Transverse colon (tissue), 4 donors: ENCODE results near the gene NR0B2. TPM values are rescaled to one million over a fixed set of nuclear protein-coding genes. Genes with fewer than 3 reads are reported as not detected.

Experiments
- DNase-seq: peaks from one replicate; pipeline ENCODE4 v3.0.0-alpha.2; 2019
- H3K27ac ChIP-seq, 4 donors: fragments of 200-600 bp; sonication (generic); 2 replicates each; pipeline ENCODE4 v1.5.1; 2016 to 2018; ENCODE audit warnings: inconsistent platforms in 4 of 4
- H3K27me3 ChIP-seq: fragments of 200-600 bp; sonication (generic); 2 replicates; pipeline ENCODE4 v1.5.1; 2017; ENCODE audit warnings: inconsistent platforms
- H3K36me3 ChIP-seq, 4 donors: fragments of 200-600 bp; sonication (generic); 2 replicates each; pipeline ENCODE4 v1.5.1; 2017 to 2019; ENCODE audit warnings: inconsistent platforms in 4 of 4
- H3K4me1 ChIP-seq, 4 donors: fragments of 200-600 bp; sonication (generic); 2 replicates each; pipeline ENCODE4 v1.5.1; 2017 to 2020; ENCODE audit warnings: inconsistent platforms in 4 of 4
- H3K4me3 ChIP-seq, 4 donors: fragments of 200-600 bp; sonication (generic); 1 replicate in 1 of 4; 2 replicates in 3 of 4; pipeline versions ENCODE4 v1.5.1 to v1.6.1; 2017 to 2019; ENCODE audit warnings: inconsistent platforms in 4 of 4
- H3K9me3 ChIP-seq, 2 donors: fragments of 200-600 bp; sonication (generic); 2 replicates each; pipeline ENCODE4 v1.5.1; 2017 to 2019; ENCODE audit warnings: inconsistent platforms in 2 of 2
- CTCF ChIP-seq, 5 experiments: fragments of 200-600 bp in 3 of 5; fragments of 450-650 bp in 2 of 5; sonication (generic) in 3 of 5; IDR thresholded peaks; 1 replicate in 2 of 5; 2 replicates in 3 of 5; pipeline ENCODE4 v1.5.1; 2016 to 2017; ENCODE audit warnings: antibody characterized with exemption in 5 of 5, inconsistent platforms in 3 of 5, mild to moderate bottlenecking in 2 of 5, moderate library complexity in 1 of 5
- EP300 ChIP-seq: sonication (generic); formaldehyde crosslinking; IDR thresholded peaks from one replicate; pipeline ENCODE4 v1.6.1; 2017; ENCODE audit warnings: antibody characterized with exemption, low read depth
- POLR2A ChIP-seq: fragments of 450-650 bp; IDR thresholded peaks from one replicate; pipeline ENCODE4 v1.6.1; 2016; ENCODE audit warnings: antibody characterized with exemption, mild to moderate bottlenecking, moderate library complexity
- POLR2AphosphoS5 ChIP-seq, 3 donors: sonication (generic); formaldehyde crosslinking; IDR thresholded peaks; one replicate each; pipeline ENCODE4 v1.6.1; 2016; ENCODE audit warnings: antibody characterized with exemption in 3 of 3
- WGBS, 2 donors: methylation state at CpG; one replicate each; pipeline ENCODE4 v1.1.5; 2018; ENCODE audit warnings: low coverage in 1 of 2; 5-methylcytosine and 5-hydroxymethylcytosine counted together
- in situ Hi-C, 4 donors: fragments of 200-750 bp; cut with MboI; loops; one replicate each; pipeline versions ENCODE4 v1.15.0 to v1.15.1; 2017; ENCODE audit warnings: low sequenced_read_pairs in 3 of 4, low pct_ligation_motif_present in 1 of 4, low pct_unique_long_range_greater_than_20kb in 1 of 4
- intact Hi-C: fragments of 100-400 bp; cut with DNase I; formaldehyde crosslinking; loops from one replicate; pipeline ENCODE4 v1.15.1; 2023; ENCODE audit warnings: low total_unique reads
- total RNA-seq, 4 donors: library from RNA; depleted of rRNA; stranded (reverse); fragments of >200 nt; gene quantifications; one replicate each; pipeline ENCODE4 v1.1.0, GENCODE V29; 2016

The NR0B2 gene
- total RNA-seq, result 1 to 10 TPM in 1 of 4 donors, under 1 TPM in 1, not detected in 2; 0.95 to 2.7 TPM

DNA sequence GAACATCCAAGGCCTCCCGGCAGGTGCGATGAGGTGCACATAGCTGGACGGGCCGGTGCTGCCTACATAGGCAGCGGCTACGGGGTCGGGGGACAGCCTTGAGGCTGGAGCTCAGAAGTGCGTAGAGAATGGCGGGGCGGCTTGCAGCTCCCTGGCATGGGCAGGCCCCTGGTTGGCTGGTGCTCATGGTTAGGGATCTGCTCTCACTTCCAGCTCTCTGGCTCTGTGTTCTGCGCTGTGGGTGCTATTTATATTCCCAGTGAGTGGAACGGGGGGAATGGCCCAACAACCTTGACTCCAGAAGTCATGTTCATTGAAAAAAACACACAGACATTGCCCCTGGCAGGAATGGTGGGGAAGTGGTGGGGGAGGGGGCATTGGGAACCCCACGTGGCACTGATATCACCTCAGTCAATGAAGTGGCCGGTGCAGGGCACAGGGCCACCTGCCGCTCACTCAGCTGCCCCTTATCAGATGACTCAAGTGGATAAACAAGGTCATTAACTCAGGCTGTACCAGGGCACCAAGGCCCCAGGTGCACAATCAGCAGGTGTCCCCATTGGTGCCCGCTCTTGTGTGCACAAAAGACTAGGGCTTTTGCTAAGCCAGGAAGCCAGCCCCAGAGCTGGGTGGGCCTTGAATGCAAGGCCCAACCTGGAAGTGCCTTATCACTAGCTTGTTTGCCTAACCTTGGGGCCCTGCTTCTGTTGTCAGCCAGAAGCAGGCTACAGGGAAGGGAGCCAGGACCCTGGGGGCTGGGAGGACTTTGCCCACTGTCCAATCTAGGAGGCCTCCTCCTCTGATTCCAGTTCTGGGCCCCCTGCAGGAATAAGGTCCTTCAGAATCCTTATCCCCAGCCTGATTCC lies at the start of gene NR0B2:
Gene NR0B2, minus strand, starts transcription at position 222 of the 866 bp plus-strand sequence. Its CDS starts 35 bp downstream, at position 187.
- no peaks in the 10 kb centered on the region for H3K36me3 ChIP-seq
- H3K27ac ChIP-seq, result peak within 1 kb of the TSS; percentile 78 to 90 (median 82)
- H3K9me3 ChIP-seq, result no peaks in the 10 kb centered on the region
- TF ChIP-seq CTCF (IDR thresholded peaks at IDR 0.05) (no peak), POLR2A (peak; percentile 33), POLR2AphosphoS5 (IDR thresholded peaks at IDR 0.05) (peak; percentile 12 to 57 (median 46))
- H3K4me1 ChIP-seq, result peaks cover 0 to 32% (median 26%) of the 10 kb centered on the region in 4 donors
- DNase-seq, result peak; percentile 82
- H3K27me3 ChIP-seq, result no peaks in the 10 kb centered on the region
- H3K4me3 ChIP-seq, result no peak within 1 kb of the TSS
- intact Hi-C loops (no loop called here), in situ Hi-C loops (no loop called here)
- WGBS, 2 donors, result 67 to 80% methylated on average over 4 to 15 of the region's 16 CpGs

- no peak overlapping the region for H3K27ac ChIP-seq
- no peak for DNase-seq
- intact Hi-C loops (loop anchor here (5.0 kb wide), 1 partner anchor 110 kb away; no protein-coding TSS in a partner anchor), in situ Hi-C loops (no loop called here)
- H3K4me3 ChIP-seq, result no peak overlapping the region
- H3K9me3 ChIP-seq, result no peaks in the 10 kb centered on the region
- H3K36me3 ChIP-seq, result no peaks in the 10 kb centered on the region
- WGBS, 2 donors, result 67 to 74% methylated on average over 2 to 3 of the region's 3 CpGs
- peaks cover 0 to 20% (median 12%) of the 10 kb centered on the region in 4 donors for H3K4me1 ChIP-seq
- peaks cover 44% of the 10 kb centered on the region for H3K27me3 ChIP-seq
- TF ChIP-seq POLR2AphosphoS5 (IDR thresholded peaks at IDR 0.05) (no peak), CTCF (IDR thresholded peaks at IDR 0.05) (no peak), EP300 (no peak), POLR2A (no peak)
Observed at GRCh38 chr1:26961826-26962225, 48.1 kb upstream of the NR0B2 start.

DNA sequence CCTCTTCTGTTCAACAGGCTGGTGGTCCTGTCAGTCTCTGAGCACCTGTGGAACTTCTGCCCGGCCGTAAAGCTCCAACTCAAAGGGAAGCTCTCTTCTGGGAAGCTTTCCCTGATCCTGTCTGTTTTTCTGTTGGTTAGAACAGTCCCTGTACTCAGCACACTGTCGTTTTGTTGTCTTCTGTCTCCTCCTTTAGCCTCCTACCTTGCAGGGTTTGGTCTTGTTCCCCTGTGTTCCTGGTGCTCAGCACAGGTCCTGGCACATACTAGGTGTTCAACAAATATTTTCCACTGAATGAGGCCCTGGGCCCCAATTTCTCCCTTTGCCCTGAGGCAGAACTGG lies 46.8 kb upstream of the NR0B2 start:
- H3K27ac ChIP-seq, result peak overlapping the region; percentile 64 to 83 (median 78)
- 27% methylated on average over 3 of the region's 3 CpGs; no CpG with 5 or more reads in 1 of the 2 donors for WGBS, 2 donors
- intact Hi-C loops, result loop anchor here (5.0 kb wide), 1 partner anchor 112 kb away; no protein-coding TSS in a partner anchor
- peaks cover 44% of the 10 kb centered on the region for H3K27me3 ChIP-seq
- in situ Hi-C loops, result no loop called here
- no peaks in the 10 kb centered on the region for H3K36me3 ChIP-seq
- TF ChIP-seq CTCF (IDR thresholded peaks at IDR 0.05) (peak in 1 of 5 experiments; percentile 8), POLR2A (no peak)
- H3K4me1 ChIP-seq, result peaks cover 0 to 20% (median 12%) of the 10 kb centered on the region in 4 donors
- DNase-seq, result no peak
- H3K9me3 ChIP-seq, result no peaks in the 10 kb centered on the region
- peak overlapping the region; percentile 25 to 71 (median 64) for H3K4me3 ChIP-seq

- Histone ChIP-seq H3K27me3 (peaks cover 44% of the 10 kb centered on the region), H3K9me3 (no peaks in the 10 kb centered on the region), H3K27ac (peak within 1 kb of the TSS; percentile 64 to 83 (median 78)), H3K4me3 (peak within 1 kb of the TSS; percentile 25 to 71 (median 64)), H3K36me3 (no peaks in the 10 kb centered on the region), H3K4me1 (peaks cover 0 to 20% (median 12%) of the 10 kb centered on the region in 4 donors)
- intact Hi-C loops, result loop anchor here (5.0 kb wide), 1 partner anchor 112 kb away; no protein-coding TSS in a partner anchor
- TF ChIP-seq POLR2A (peak; percentile 80), EP300 (no peak), CTCF (IDR thresholded peaks at IDR 0.05) (peak; percentile 22 to 78 (median 42)), POLR2AphosphoS5 (IDR thresholded peaks at IDR 0.05) (peak; percentile 45 to 88 (median 77))
- in situ Hi-C loops, result no loop called here
- peak; percentile 90 for DNase-seq
- 1% methylated on average over 33 of the region's 86 CpGs; no CpG with 5 or more reads in 1 of the 2 donors for WGBS, 2 donors
Observed at GRCh38 chr1:26959722-26960624, 46.2 kb upstream of the NR0B2 start, which contains the start of gene KDF1. Gene KDF1, minus strand, starts transcription at chr1:26960468. Its CDS starts 8,088 bp downstream, at chr1:26952380.
